AG10803 (cell line): ENCODE data around the gene GSG1L2.

Experiments
- DNase-seq: peaks from one replicate; pipeline ENCODE4 v3.0.0; 2010; ENCODE audit warnings: low read depth
- H3K4me3 ChIP-seq: 2 replicates; pipeline ENCODE4 v1.5.1; 2011; ENCODE audit warnings: mild to moderate bottlenecking, low read length, control low read depth
- TF ChIP-seq, protein P1 (sequence below): conservative IDR thresholded peaks from 2 replicates; pipeline ENCODE4 v1.5.1; 2011; ENCODE audit warnings: mild to moderate bottlenecking, low read length, control low read depth, inconsistent platforms

The GSG1L2 gene

DNA sequence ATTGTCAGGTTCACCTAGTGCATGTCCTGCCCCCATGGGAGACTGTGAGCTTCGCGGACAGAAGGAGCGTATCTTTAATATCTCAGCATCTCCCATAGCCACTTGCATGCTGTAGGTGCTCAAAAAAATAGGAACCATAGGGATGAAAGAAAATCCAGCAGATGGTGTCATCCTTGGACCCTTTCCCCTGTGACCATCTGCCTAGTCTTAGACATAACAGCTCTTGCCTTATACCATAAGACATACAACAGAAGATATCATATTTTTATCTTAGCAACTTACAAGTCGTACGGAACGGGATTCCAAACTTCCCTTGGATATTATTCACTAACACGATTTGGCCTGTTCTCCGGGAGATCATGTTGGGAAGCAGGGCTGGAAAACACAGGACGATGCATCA, 45.0 kb downstream of the GSG1L2 start:
- TF ChIP-seq, protein P1, sequence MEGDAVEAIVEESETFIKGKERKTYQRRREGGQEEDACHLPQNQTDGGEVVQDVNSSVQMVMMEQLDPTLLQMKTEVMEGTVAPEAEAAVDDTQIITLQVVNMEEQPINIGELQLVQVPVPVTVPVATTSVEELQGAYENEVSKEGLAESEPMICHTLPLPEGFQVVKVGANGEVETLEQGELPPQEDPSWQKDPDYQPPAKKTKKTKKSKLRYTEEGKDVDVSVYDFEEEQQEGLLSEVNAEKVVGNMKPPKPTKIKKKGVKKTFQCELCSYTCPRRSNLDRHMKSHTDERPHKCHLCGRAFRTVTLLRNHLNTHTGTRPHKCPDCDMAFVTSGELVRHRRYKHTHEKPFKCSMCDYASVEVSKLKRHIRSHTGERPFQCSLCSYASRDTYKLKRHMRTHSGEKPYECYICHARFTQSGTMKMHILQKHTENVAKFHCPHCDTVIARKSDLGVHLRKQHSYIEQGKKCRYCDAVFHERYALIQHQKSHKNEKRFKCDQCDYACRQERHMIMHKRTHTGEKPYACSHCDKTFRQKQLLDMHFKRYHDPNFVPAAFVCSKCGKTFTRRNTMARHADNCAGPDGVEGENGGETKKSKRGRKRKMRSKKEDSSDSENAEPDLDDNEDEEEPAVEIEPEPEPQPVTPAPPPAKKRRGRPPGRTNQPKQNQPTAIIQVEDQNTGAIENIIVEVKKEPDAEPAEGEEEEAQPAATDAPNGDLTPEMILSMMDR: no peak
- DNase-seq: no peak
- H3K4me3 ChIP-seq: no peak overlapping the region

DNA sequence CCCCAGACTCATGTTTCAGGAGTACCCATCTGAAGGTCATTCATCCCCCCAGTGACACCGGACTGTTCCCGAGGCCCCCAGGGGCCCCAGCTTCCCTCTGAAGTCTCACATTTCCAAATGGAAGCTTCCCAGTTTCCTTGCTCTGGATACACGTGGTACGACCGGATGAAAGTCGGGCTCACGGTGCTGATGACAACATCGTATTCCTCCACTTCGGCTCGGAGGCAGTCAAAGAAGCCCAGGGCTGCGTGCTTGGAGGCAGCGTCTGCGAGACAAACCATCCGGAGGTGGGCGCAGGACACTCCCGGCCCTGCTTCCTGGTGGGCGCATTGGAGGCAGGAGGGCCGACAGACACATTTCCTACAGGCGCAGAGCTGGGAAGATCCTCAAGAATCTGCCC, 49.2 kb downstream of the GSG1L2 start:
- DNase-seq: no peak
- TF ChIP-seq, protein P1: no peak

DNA sequence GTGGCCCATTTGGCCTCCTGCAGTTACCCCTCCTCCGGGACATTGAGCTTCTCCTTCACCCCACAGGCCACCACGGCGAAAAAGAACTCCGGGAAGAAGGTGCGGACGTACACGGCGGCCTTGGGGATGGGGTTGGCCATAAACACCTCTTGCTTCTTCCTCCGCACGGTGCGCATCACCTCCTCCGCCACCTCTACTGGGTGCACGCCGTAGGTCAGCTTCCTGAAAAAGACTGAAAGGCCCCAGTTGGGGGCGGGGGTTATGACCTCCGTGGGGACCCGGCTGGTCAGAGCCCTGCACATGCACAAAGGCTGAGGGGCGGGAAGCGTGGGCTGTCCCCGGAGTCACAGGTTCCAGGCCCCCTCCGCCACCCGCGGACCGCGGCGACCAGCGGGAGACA, 50.4 kb downstream of the GSG1L2 start:
- TF ChIP-seq, protein P1: no peak
- no peak for DNase-seq
- H3K4me3 ChIP-seq: no peak overlapping the region

More for the DNA sequence above, 49.2 kb downstream of the GSG1L2 start:
- no peak overlapping the region for H3K4me3 ChIP-seq

DNA sequence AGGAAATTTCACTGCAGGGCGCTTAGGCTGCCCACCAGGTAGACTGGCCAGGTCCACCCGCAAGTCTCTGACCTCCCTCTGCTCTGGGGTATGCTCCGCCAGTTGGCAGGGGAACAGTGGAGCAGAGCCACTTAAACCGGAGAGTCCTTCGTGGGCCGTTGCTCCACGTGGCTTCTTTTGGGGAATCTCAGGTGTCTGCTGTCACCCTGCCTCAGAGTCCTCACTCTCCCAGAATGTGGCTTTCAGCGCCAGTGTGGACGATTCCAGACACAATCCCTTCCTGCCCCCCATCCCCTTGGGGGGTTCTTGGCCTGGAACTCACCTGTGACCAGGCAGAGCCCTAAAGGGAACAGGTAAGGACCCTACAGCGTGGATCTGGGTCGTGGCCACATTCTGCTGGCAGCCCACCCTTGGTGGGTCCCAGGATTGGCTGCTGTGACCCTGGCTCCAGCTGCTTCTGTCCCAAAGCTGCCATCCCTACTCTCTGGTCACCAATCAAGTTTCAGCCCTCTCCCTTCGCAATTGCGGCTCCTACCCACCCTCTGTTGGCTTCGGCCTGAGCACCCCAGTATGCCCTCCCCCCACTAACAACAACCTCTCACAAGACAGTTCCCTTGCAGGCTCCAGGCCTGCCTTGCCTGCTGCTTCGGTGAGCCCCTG, 52.7 kb downstream of the GSG1L2 start:
- no peak for DNase-seq
- H3K4me3 ChIP-seq: no peak overlapping the region
- TF ChIP-seq, protein P1: no peak

DNA sequence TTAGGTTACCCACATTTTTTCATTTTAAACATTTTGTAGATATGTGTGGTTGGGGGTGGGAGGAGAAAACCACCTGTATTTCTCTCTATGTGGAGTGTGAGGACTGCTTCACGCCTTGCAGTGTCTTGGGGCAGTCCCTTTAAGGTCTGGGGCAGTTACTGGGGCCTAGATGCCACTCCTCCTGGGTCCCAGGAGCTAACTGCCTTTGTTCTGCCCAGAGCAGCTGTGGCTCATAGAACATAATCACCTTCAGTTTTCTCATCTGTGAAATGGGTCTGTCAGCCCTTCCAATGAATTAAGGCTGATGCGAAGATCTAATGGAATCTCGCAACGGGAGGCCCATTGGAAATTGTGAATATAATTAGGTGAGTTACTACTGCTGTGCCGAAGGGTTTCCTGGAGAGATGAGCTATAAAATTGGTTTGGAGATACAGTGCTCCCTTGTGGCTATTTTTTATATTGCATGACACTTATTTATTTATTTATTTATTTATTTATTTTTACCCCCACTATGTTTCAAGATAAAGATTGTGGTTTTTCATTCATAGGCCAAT, 53.4 kb downstream of the GSG1L2 start:
- peak; percentile 44 for DNase-seq
- no peak overlapping the region for H3K4me3 ChIP-seq
- TF ChIP-seq, protein P1: peak; percentile 54

DNA sequence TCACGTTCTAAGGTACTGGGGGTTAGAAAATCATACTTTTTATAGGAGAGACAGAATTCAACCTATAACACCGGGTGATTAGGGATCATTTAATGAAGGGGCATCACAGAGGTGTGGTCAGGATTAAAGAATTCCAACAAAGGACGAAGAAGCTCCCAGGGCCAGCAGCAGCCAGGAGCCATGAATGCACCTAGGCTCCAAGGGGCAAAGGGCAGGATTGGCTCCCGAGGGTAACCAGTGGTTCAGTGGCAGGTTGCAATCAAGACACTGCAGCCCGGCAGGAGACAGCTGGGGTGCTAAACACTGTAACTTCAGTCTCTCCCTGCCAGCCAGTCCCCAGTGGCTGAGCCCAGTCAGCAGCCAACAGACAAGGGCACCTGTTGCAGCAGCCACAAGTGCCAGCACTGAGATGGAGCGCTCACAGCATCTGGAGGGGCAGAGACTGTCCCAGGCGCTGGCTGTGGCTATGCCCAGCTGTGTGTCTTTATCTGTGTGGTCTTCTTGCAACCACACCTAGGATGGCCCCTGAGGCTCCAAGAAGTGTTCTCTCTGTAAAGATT, 54.4 kb downstream of the GSG1L2 start:
- TF ChIP-seq, protein P1: no peak
- DNase-seq: no peak
- no peak overlapping the region for H3K4me3 ChIP-seq

DNA sequence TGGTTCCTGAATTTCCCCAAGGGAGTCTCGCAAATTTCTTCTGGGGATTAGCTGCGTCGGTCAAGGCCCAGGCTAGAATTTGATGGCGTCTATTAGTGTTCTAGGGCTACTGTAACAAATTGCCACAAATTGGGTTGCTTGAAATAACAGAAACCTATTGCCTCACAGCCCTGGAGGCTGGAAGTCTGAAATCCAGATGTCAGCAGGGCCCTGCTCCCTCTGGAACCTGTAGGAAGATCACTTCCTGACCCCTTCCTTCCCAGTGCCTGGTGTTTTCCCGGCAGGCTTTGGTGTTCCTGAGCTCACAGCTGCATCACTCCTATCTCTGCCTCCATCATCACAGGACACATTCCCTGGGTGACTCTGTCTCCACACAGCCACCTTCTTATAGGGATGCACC, 54.9 kb downstream of the GSG1L2 start:
- TF ChIP-seq, protein P1: no peak

More for the DNA sequence above, 54.9 kb downstream of the GSG1L2 start:
- no peak overlapping the region for H3K4me3 ChIP-seq
- DNase-seq: peak; percentile 1
